H9 (cell line): ENCODE measurements around the gene XBP1. TPM values are rescaled to one million over a fixed set of nuclear protein-coding genes. Genes with fewer than 3 reads are reported as not detected.

Experiments
- DNase-seq: peaks from one replicate; pipeline ENCODE4 v3.0.0-alpha.2; 2017
- H2AFZ ChIP-seq: one replicate; pipeline ENCODE4 v1.6.1; 2013; ENCODE audit warnings: mild to moderate bottlenecking, low read length, control low read depth, moderate library complexity
- H2AK5ac ChIP-seq: 2 replicates; pipeline ENCODE4 v1.6.1; 2013; ENCODE audit warnings: low read length, control low read depth, mixed read lengths; ENCODE audit not compliant: insufficient read length
- H2BK120ac ChIP-seq: one replicate; pipeline ENCODE4 v1.6.1; 2013; ENCODE audit warnings: low read depth, mild to moderate bottlenecking, low read length, control low read depth, inconsistent platforms; ENCODE audit not compliant: poor library complexity, severe bottlenecking
- H2BK12ac ChIP-seq: 2 replicates; pipeline ENCODE4 v1.6.1; 2013; ENCODE audit warnings: low read length, control low read depth, mixed read lengths, low read depth; ENCODE audit not compliant: insufficient read length
- H2BK15ac ChIP-seq: 2 replicates; pipeline ENCODE4 v1.6.1; 2013; ENCODE audit warnings: low read depth, low read length, control low read depth
- H2BK20ac ChIP-seq: one replicate; pipeline ENCODE4 v1.6.1; 2013; ENCODE audit warnings: low read depth, mild to moderate bottlenecking, low read length, control low read depth, inconsistent platforms; ENCODE audit not compliant: poor library complexity, severe bottlenecking
- H2BK5ac ChIP-seq: 2 replicates; pipeline ENCODE4 v1.6.1; 2013; ENCODE audit warnings: low read length, control low read depth, mixed read lengths; ENCODE audit not compliant: insufficient read length
- H3K14ac ChIP-seq: 2 replicates; pipeline ENCODE4 v1.6.1; 2013; ENCODE audit warnings: low read length, control low read depth; ENCODE audit not compliant: insufficient read depth
- H3K18ac ChIP-seq: 2 replicates; pipeline ENCODE4 v1.6.1; 2013; ENCODE audit warnings: low read depth, mild to moderate bottlenecking, mixed read lengths, low read length, control low read depth; ENCODE audit not compliant: insufficient read length
- H3K23ac ChIP-seq: 2 replicates; pipeline ENCODE4 v1.6.1; 2013; ENCODE audit warnings: low read length, control low read depth, mixed read lengths, low read depth; ENCODE audit not compliant: insufficient read length
- H3K23me2 ChIP-seq: 2 replicates; pipeline ENCODE4 v1.6.1; 2013; ENCODE audit warnings: low read depth, mild to moderate bottlenecking, mixed read lengths, low read length, control low read depth; ENCODE audit not compliant: insufficient read length, poor library complexity, severe bottlenecking
- H3K27ac ChIP-seq: 2 replicates; pipeline ENCODE4 v1.5.1; 2013; ENCODE audit warnings: low read length, control low read depth, mixed read lengths, low read depth; ENCODE audit not compliant: insufficient read length
- H3K27me3 ChIP-seq: 2 replicates; pipeline ENCODE4 v1.6.1; 2013; ENCODE audit warnings: low read length, control low read depth, inconsistent platforms; ENCODE audit not compliant: insufficient read depth
- H3K4ac ChIP-seq: 2 replicates; pipeline ENCODE4 v1.6.1; 2013; ENCODE audit warnings: low read depth, mild to moderate bottlenecking, control low read depth, inconsistent platforms, low read length, moderate library complexity
- H3K4me1 ChIP-seq: 2 replicates; pipeline ENCODE4 v1.6.1; 2013; ENCODE audit warnings: low read length, control low read depth, inconsistent platforms; ENCODE audit not compliant: insufficient read depth
- H3K4me2 ChIP-seq: 2 replicates; pipeline ENCODE4 v1.6.1; 2013; ENCODE audit warnings: low read length, control low read depth, mixed read lengths; ENCODE audit not compliant: insufficient read length, insufficient read depth
- H3K56ac ChIP-seq: 2 replicates; pipeline ENCODE4 v1.6.1; 2013; ENCODE audit warnings: low read depth, mild to moderate bottlenecking, mixed read lengths, low read length, control low read depth; ENCODE audit not compliant: insufficient read length
- H3K79me1 ChIP-seq: 2 replicates; pipeline ENCODE4 v1.6.1; 2013; ENCODE audit warnings: low read depth, mild to moderate bottlenecking, moderate library complexity, low read length, control low read depth, inconsistent platforms; ENCODE audit not compliant: insufficient read depth, poor library complexity, severe bottlenecking
- H3K79me2 ChIP-seq: 2 replicates; pipeline ENCODE4 v1.6.1; 2013; ENCODE audit warnings: low read length, control low read depth, inconsistent platforms; ENCODE audit not compliant: insufficient read depth
- H3K9ac ChIP-seq: 2 replicates; pipeline ENCODE4 v1.6.1; 2013; ENCODE audit warnings: low read length, control low read depth, mixed read lengths; ENCODE audit not compliant: insufficient read length; ENCODE audit errors: extremely low read depth
- H3K9me3 ChIP-seq: one replicate; pipeline ENCODE4 v1.6.1; 2013; ENCODE audit warnings: low read depth, low read length, inconsistent platforms; ENCODE audit not compliant: control insufficient read depth
- H3T11ph ChIP-seq: one replicate; pipeline ENCODE4 v1.6.1; 2013; ENCODE audit warnings: mild to moderate bottlenecking, low read length, control low read depth, inconsistent platforms
- H4K20me1 ChIP-seq: one replicate; pipeline ENCODE4 v1.6.1; 2013; ENCODE audit not compliant: control insufficient read depth, insufficient read length, insufficient read depth
- H4K5ac ChIP-seq: 2 replicates; pipeline ENCODE4 v1.6.1; 2013; ENCODE audit warnings: low read depth, mild to moderate bottlenecking, mixed read lengths, low read length, control low read depth; ENCODE audit not compliant: insufficient read length
- H4K8ac ChIP-seq: replicated peaks from 2 replicates; pipeline ENCODE4 v1.6.1; 2013; ENCODE audit warnings: low read length, control low read depth, mixed read lengths, low read depth; ENCODE audit not compliant: insufficient read length
- H4K91ac ChIP-seq: 2 replicates; pipeline ENCODE4 v1.6.1; 2013; ENCODE audit warnings: low read depth, mild to moderate bottlenecking, moderate library complexity, mixed read lengths, low read length, control low read depth; ENCODE audit not compliant: insufficient read length
- H3K27ac Mint-ChIP-seq, 3 experiments: 2 replicates in 2 of 3; 3 replicates in 1 of 3; pipeline ENCODE4 v1.8.0; 2020 to 2021; ENCODE audit warnings: mixed read lengths in 3 of 3, mild to moderate bottlenecking in 1 of 3, moderate library complexity in 1 of 3
- H3K27me3 Mint-ChIP-seq: 2 replicates; pipeline ENCODE4 v1.8.0; 2021; ENCODE audit warnings: low read depth, mild to moderate bottlenecking, moderate library complexity, mixed read lengths
- H3K36me3 Mint-ChIP-seq, 3 experiments: 2 replicates in 2 of 3; 3 replicates in 1 of 3; pipeline ENCODE4 v1.8.0; 2020 to 2021; ENCODE audit warnings: low read depth in 3 of 3, mixed read lengths in 3 of 3; ENCODE audit not compliant: insufficient read depth in 1 of 3
- H3K4me1 Mint-ChIP-seq, 2 experiments: 2 replicates each; pipeline ENCODE4 v1.8.0; 2020; ENCODE audit warnings: mixed read lengths in 2 of 2
- H3K4me3 Mint-ChIP-seq, 2 experiments: 2 replicates in 1 of 2; 3 replicates in 1 of 2; pipeline ENCODE4 v1.8.0; 2020 to 2021; ENCODE audit warnings: mild to moderate bottlenecking in 2 of 2, mixed read lengths in 2 of 2, moderate library complexity in 1 of 2
- H3K9me3 Mint-ChIP-seq, 2 experiments: 2 replicates in 1 of 2; 3 replicates in 1 of 2; pipeline ENCODE4 v1.8.0; 2020; ENCODE audit warnings: mild to moderate bottlenecking in 2 of 2, mixed read lengths in 2 of 2, moderate library complexity in 1 of 2
- CTCF ChIP-seq: fragments of 200-600 bp; sonication (generic); conservative IDR thresholded peaks from 3 replicates; pipeline ENCODE4 v1.8.0; 2021; ENCODE audit warnings: antibody characterized with exemption, mild to moderate bottlenecking
- WGBS: extraction: QIAGEN DNeasy Blood & Tissue Kit; methylation state at CpG from one replicate; pipeline ENCODE4 v1.1.7; 2013; ENCODE audit warnings: missing lambda C conversion rate, low lambda C conversion rate, mixed read lengths; ENCODE audit not compliant: insufficient read length; ENCODE audit errors: extremely low coverage; 5-methylcytosine and 5-hydroxymethylcytosine counted together
- total RNA-seq: library from RNA; stranded (reverse); gene quantifications from 2 replicates; pipeline ENCODE4 v1.2.1, GENCODE V29; 2021

XBP1 gene
- total RNA-seq, 1 experiment from 2014 or later = 114 TPM

GRCh38 chr22:28833276-28833923 lies 33.0 kb upstream of the XBP1 start:
- Histone ChIP-seq H3K23me2 (no peaks in the 10 kb centered on the region), H3K4me2 (no peak overlapping the region), H3K9me3 (no peaks in the 10 kb centered on the region), H4K8ac (no peak overlapping the region), H2BK20ac (no peak overlapping the region), H3K4ac (no peak overlapping the region), H2BK5ac (no peak overlapping the region), H3K9ac (no peak overlapping the region), H3K18ac (no peak overlapping the region), H4K20me1 (no peaks in the 10 kb centered on the region), H4K5ac (no peak overlapping the region), H3K56ac (no peak overlapping the region), H2BK12ac (no peak overlapping the region), H3K23ac (no peak overlapping the region), H2BK120ac (no peak overlapping the region), H3K14ac (no peak overlapping the region), H3K79me1 (no peaks in the 10 kb centered on the region), H2AK5ac (no peak overlapping the region), H3K27me3 (no peaks in the 10 kb centered on the region), H3K27ac (no peak overlapping the region), H2AFZ (no peak overlapping the region), H2BK15ac (no peak overlapping the region), H3K79me2 (no peaks in the 10 kb centered on the region), H3K4me1 (no peaks in the 10 kb centered on the region), H3T11ph (no peak overlapping the region), H4K91ac (no peak overlapping the region)
- peaks cover 5 to 11% of the 10 kb centered on the region in 2 experiments; a peak in 3 of 4 replicates for H3K4me1 Mint-ChIP-seq
- H3K36me3 Mint-ChIP-seq = peaks cover 0 to 3% (median 0%) of the 10 kb centered on the region in 3 experiments; a peak in 2 of 7 replicates
- H3K4me3 Mint-ChIP-seq = no peak overlapping the region
- no CpG with 5 or more reads among the region's 3 CpGs for WGBS
- H3K27ac Mint-ChIP-seq = no peak overlapping the region
- no peak for DNase-seq
- no peak for TF ChIP-seq CTCF
- H3K27me3 Mint-ChIP-seq = no peaks in the 10 kb centered on the region
- no peaks in the 10 kb centered on the region for H3K9me3 Mint-ChIP-seq
